Measurements from ENCODE around the gene SIRT3.

GRCh38 chr11:276219-276618, 40.1 kb upstream of the SIRT3 start:
- TF ChIP-seq CTCF (optimal IDR thresholded peaks at IDR 0.05 in 1 of 3, IDR thresholded peaks at IDR 0.05 in 1 of 3, conservative IDR thresholded peaks at IDR 0.05 in 1 of 3; ENCODE audit: extremely low read depth in 1 of 3, insufficient read depth in 2 of 3, low read length in 3 of 3) (no peak), EZH2 (IDR thresholded peaks at IDR 0.05; ENCODE audit: low read length) (no peak)

All from keratinocyte (primary cell).